ENCODE measurements around the gene DIDO1. TPM values are rescaled to one million over a fixed set of nuclear protein-coding genes. Genes with fewer than 3 reads are reported as not detected.

DIDO1 gene
- total and polyA plus RNA-seq, 2 of the 13 experiments (the other 11 are each of a cell fraction or from before 2014, with no cell fraction given) = 75.0 to 75.1 TPM

GRCh38 chr20:62872184-62872847 is 54.0 kb downstream of the DIDO1 start (continued):
- TF ChIP-seq, protein P1, sequence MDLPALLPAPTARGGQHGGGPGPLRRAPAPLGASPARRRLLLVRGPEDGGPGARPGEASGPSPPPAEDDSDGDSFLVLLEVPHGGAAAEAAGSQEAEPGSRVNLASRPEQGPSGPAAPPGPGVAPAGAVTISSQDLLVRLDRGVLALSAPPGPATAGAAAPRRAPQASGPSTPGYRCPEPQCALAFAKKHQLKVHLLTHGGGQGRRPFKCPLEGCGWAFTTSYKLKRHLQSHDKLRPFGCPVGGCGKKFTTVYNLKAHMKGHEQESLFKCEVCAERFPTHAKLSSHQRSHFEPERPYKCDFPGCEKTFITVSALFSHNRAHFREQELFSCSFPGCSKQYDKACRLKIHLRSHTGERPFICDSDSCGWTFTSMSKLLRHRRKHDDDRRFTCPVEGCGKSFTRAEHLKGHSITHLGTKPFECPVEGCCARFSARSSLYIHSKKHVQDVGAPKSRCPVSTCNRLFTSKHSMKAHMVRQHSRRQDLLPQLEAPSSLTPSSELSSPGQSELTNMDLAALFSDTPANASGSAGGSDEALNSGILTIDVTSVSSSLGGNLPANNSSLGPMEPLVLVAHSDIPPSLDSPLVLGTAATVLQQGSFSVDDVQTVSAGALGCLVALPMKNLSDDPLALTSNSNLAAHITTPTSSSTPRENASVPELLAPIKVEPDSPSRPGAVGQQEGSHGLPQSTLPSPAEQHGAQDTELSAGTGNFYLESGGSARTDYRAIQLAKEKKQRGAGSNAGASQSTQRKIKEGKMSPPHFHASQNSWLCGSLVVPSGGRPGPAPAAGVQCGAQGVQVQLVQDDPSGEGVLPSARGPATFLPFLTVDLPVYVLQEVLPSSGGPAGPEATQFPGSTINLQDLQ (CRISPR knock-in tag; IDR thresholded peaks at IDR 0.05) = no peak
- TF ChIP-seq, protein P2, sequence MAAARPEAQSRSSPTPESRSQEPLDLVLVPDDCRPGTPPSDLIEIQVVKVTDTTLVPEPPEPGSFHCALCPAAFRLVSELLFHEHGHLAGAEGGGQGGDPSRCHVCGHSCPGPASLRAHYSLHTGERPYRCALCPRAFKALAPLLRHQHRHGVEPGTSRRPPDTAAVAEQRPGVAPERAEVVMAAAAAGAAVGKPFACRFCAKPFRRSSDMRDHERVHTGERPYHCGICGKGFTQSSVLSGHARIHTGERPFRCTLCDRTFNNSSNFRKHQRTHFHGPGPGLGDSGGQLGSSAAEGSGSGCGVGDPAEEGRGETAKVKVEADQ (CRISPR knock-in tag; IDR thresholded peaks at IDR 0.05; ENCODE audit: borderline replicate concordance) = 0 out of 2 replicates have a peak, but pooled peaks have one; percentile 37
- TF ChIP-seq HNRNPLL (IDR thresholded peaks at IDR 0.05; ENCODE audit: low read depth, low read length, poor library complexity, severe bottlenecking) (peak; percentile 55), ZFP36L2 (CRISPR knock-in tag; IDR thresholded peaks at IDR 0.05) (no peak), AHR (CRISPR knock-in tag; IDR thresholded peaks at IDR 0.05) (no peak), ZNF724P (CRISPR knock-in tag; IDR thresholded peaks at IDR 0.05; ENCODE audit: borderline replicate concordance) (0 out of 2 replicates have a peak, but pooled peaks have one; percentile 31), KDM5B (CRISPR knock-in tag; IDR thresholded peaks at IDR 0.05; ENCODE audit: borderline replicate concordance) (peak; percentile 20; the same call in 1 of the 2 replicates), SOX13 (IDR thresholded peaks at IDR 0.05) (no peak), SOX13 (CRISPR knock-in tag; conservative IDR thresholded peaks at IDR 0.05 in 1 of 2, IDR thresholded peaks at IDR 0.05 in 1 of 2) (no peak; a peak in 1 of 4 replicates), ZSCAN31 (CRISPR knock-in tag; IDR thresholded peaks at IDR 0.05; ENCODE audit: low read depth) (no peak), PATZ1 (CRISPR knock-in tag; IDR thresholded peaks at IDR 0.05) (0 out of 2 replicates have a peak, but pooled peaks have one; percentile 35), SSRP1 (CRISPR knock-in tag; IDR thresholded peaks at IDR 0.05) (peak; percentile 56; the same call in 1 of the 2 replicates), ZNF264 (CRISPR knock-in tag; IDR thresholded peaks at IDR 0.05) (no peak), ZNF331 (CRISPR knock-in tag; IDR thresholded peaks at IDR 0.05) (peak; percentile 88; the same call in 1 of the 2 replicates), BHLHE40 (IDR thresholded peaks at IDR 0.05; ENCODE audit: low read length) (no peak; the same call in 1 of the 2 replicates), REPIN1 (CRISPR knock-in tag; IDR thresholded peaks at IDR 0.05; ENCODE audit: borderline replicate concordance, low read depth) (no peak), ZNF180 (CRISPR knock-in tag; IDR thresholded peaks at IDR 0.05; ENCODE audit: borderline replicate concordance, low read depth) (0 out of 2 replicates have a peak, but pooled peaks have one; percentile 7), FOSL2 (CRISPR knock-in tag; IDR thresholded peaks at IDR 0.05) (peak; percentile 45; the same call in 1 of the 2 replicates), NCOR1 (IDR thresholded peaks at IDR 0.05; ENCODE audit: borderline replicate concordance, low read length) (no peak), MXI1 (IDR thresholded peaks at IDR 0.05; ENCODE audit: borderline replicate concordance, low read depth, low read length) (0 out of 3 replicates have a peak, but pooled peaks have one; percentile 32)
- TF ChIP-seq, protein P3, sequence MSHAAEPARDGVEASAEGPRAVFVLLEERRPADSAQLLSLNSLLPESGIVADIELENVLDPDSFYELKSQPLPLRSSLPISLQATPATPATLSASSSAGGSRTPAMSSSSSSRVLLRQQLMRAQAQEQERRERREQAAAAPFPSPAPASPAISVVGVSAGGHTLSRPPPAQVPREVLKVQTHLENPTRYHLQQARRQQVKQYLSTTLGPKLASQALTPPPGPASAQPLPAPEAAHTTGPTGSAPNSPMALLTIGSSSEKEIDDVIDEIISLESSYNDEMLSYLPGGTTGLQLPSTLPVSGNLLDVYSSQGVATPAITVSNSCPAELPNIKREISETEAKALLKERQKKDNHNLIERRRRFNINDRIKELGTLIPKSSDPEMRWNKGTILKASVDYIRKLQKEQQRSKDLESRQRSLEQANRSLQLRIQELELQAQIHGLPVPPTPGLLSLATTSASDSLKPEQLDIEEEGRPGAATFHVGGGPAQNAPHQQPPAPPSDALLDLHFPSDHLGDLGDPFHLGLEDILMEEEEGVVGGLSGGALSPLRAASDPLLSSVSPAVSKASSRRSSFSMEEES (CRISPR knock-in tag; IDR thresholded peaks at IDR 0.05) = peak; percentile 11; the same call in 1 of the 2 replicates

All from HepG2 (cell line).